ENCODE measurements around the gene OSBPL6. TPM values are rescaled to one million over a fixed set of nuclear protein-coding genes. Genes with fewer than 3 reads are reported as not detected.

Gene OSBPL6
- total RNA-seq = 2.0 and 4.6 TPM in 2 replicates

GRCh38 chr2:178193823-178194599 is at the start of gene OSBPL6:
TSS of gene OSBPL6 (plus strand) at chr2:178194512. CDS start at chr2:178306185, 111,673 bp downstream.

GRCh38 chr2:178450774-178451525 is 256.6 kb downstream of the OSBPL6 start, which contains the start of the genes PJVK and PRKRA:
TSS of gene PJVK (plus strand) at chr2:178451378. CDS start at chr2:178453410, 2,032 bp downstream.
TSS of gene PRKRA (minus strand) at chr2:178451175. CDS start at chr2:178451030, 145 bp downstream.

Other genes starting within 250 kb of the OSBPL6 start
- 0.20 and 0.50 TPM in 2 replicates for gene PDE11A, start 121.7 kb upstream of the OSBPL6 start, total RNA-seq
- 16.4 and 18.7 TPM in 2 replicates for gene RBM45, start 82.1 kb upstream of the OSBPL6 start, total RNA-seq

All from smooth muscle cell of the pulmonary artery (primary cell).